Trophoblast cell (in vitro differentiated cells and primary cell): Measurements from ENCODE around the gene INPPL1.
"Not testable (repeated sequence)": the region's sequence is repeated elsewhere in the genome, so short reads cannot be mapped to it uniquely, and the experiment has no call there.

Experiments
- DNase-seq, 2 donors: peaks; one replicate each; pipeline ENCODE4 v3.0.0-alpha.2; 2016
- H2AFZ ChIP-seq: 2 replicates; pipeline ENCODE4 v1.6.1; 2013; ENCODE audit warnings: low read length, moderate library complexity, mild to moderate bottlenecking; ENCODE audit not compliant: insufficient read depth, poor library complexity
- H2AK5ac ChIP-seq: 2 replicates; pipeline ENCODE4 v1.6.1; 2013; ENCODE audit warnings: mild to moderate bottlenecking, low read length
- H2BK120ac ChIP-seq: 2 replicates; pipeline ENCODE4 v1.6.1; 2013; ENCODE audit warnings: low read length, mild to moderate bottlenecking, moderate library complexity; ENCODE audit not compliant: insufficient read depth, poor library complexity
- H2BK12ac ChIP-seq: 2 replicates; pipeline ENCODE4 v1.6.1; 2013; ENCODE audit warnings: mild to moderate bottlenecking, low read length, moderate library complexity
- H2BK5ac ChIP-seq: 2 replicates; pipeline ENCODE4 v1.6.1; 2013; ENCODE audit warnings: low read length, low read depth, moderate library complexity, mild to moderate bottlenecking; ENCODE audit not compliant: poor library complexity
- H3K14ac ChIP-seq: 2 replicates; pipeline ENCODE4 v1.6.1; 2013; ENCODE audit warnings: mild to moderate bottlenecking, low read length
- H3K18ac ChIP-seq: 2 replicates; pipeline ENCODE4 v1.6.1; 2013; ENCODE audit warnings: mild to moderate bottlenecking, low read length
- H3K23ac ChIP-seq: 2 replicates; pipeline ENCODE4 v1.6.1; 2013; ENCODE audit warnings: low read length
- H3K27ac ChIP-seq: 2 replicates; pipeline ENCODE4 v1.5.1; 2013; ENCODE audit warnings: low read depth, mild to moderate bottlenecking, inconsistent platforms, low read length, moderate library complexity
- H3K27me3 ChIP-seq: 2 replicates; pipeline ENCODE4 v1.6.1; 2013; ENCODE audit warnings: inconsistent platforms, mild to moderate bottlenecking, low read length, moderate library complexity; ENCODE audit not compliant: insufficient read depth
- H3K36me3 ChIP-seq, 2 experiments: 1 replicate in 1 of 2; 2 replicates in 1 of 2; pipeline ENCODE4 v1.6.1; 2013; ENCODE audit warnings: low read length in 2 of 2, mild to moderate bottlenecking in 2 of 2, moderate library complexity in 1 of 2; ENCODE audit not compliant: insufficient read depth in 2 of 2, control insufficient read depth in 1 of 2
- H3K4ac ChIP-seq: 2 replicates; pipeline ENCODE4 v1.6.1; 2013; ENCODE audit warnings: low read depth, mild to moderate bottlenecking, low read length, moderate library complexity
- H3K4me1 ChIP-seq, 2 experiments: 1 replicate in 1 of 2; 2 replicates in 1 of 2; pipeline ENCODE4 v1.6.1; 2013; ENCODE audit warnings: low read length in 2 of 2, mild to moderate bottlenecking in 2 of 2, moderate library complexity in 1 of 2; ENCODE audit not compliant: insufficient read depth in 2 of 2, control insufficient read depth in 1 of 2
- H3K4me2 ChIP-seq: 2 replicates; pipeline ENCODE4 v1.6.1; 2013; ENCODE audit warnings: inconsistent platforms, mild to moderate bottlenecking, low read length, moderate library complexity
- H3K4me3 ChIP-seq: 2 replicates; pipeline ENCODE4 v1.5.1; 2013; ENCODE audit warnings: mild to moderate bottlenecking, low read depth, low read length, inconsistent platforms
- H3K79me1 ChIP-seq: one replicate; pipeline ENCODE4 v1.6.1; 2013; ENCODE audit warnings: low read length
- H3K79me2 ChIP-seq: 2 replicates; pipeline ENCODE4 v1.6.1; 2013; ENCODE audit warnings: low read length, mild to moderate bottlenecking; ENCODE audit not compliant: control insufficient read depth, insufficient read depth, poor library complexity
- H3K9ac ChIP-seq: 2 replicates; pipeline ENCODE4 v1.6.1; 2013; ENCODE audit warnings: mild to moderate bottlenecking, low read length
- H3K9me3 ChIP-seq: 2 replicates; pipeline ENCODE4 v1.6.1; 2013; ENCODE audit warnings: low read depth, mild to moderate bottlenecking, control low read depth, inconsistent platforms, low read length; ENCODE audit not compliant: insufficient read depth
- H4K12ac ChIP-seq: 2 replicates; pipeline ENCODE4 v1.6.1; 2013; ENCODE audit warnings: low read depth, mild to moderate bottlenecking, low read length, moderate library complexity
- H4K8ac ChIP-seq: 2 replicates; pipeline ENCODE4 v1.6.1; 2013; ENCODE audit warnings: low read depth, mild to moderate bottlenecking, low read length, moderate library complexity
- H4K91ac ChIP-seq: one replicate; pipeline ENCODE4 v1.6.1; 2013; ENCODE audit warnings: low read depth, mild to moderate bottlenecking, low read length, moderate library complexity
- WGBS: extraction: QIAGEN DNeasy Blood & Tissue Kit; methylation state at CpG from one replicate; pipeline ENCODE4 v1.1.7; 2013; ENCODE audit warnings: missing lambda C conversion rate; ENCODE audit not compliant: insufficient read length, insufficient coverage; ENCODE audit errors: extremely low coverage; 5-methylcytosine and 5-hydroxymethylcytosine counted together

Gene INPPL1

GRCh38 chr11:72263361-72263760, 38.8 kb downstream of the INPPL1 start:
- no peak overlapping the region for H3K27ac ChIP-seq
- no peak overlapping the region for H4K12ac ChIP-seq
- no peak overlapping the region for H4K8ac ChIP-seq
- no peak overlapping the region for H3K4ac ChIP-seq
- H4K91ac ChIP-seq, result no peak overlapping the region
- no peak overlapping the region for H2BK5ac ChIP-seq
- H3K14ac ChIP-seq, result no peak overlapping the region
- H3K36me3 ChIP-seq, result no peaks in the 10 kb centered on the region
- DNase-seq, result no peak
- no peaks in the 10 kb centered on the region for H3K79me1 ChIP-seq
- no peak overlapping the region for H2BK120ac ChIP-seq
- H3K4me2 ChIP-seq, result no peak overlapping the region
- H2AFZ ChIP-seq, result no peak overlapping the region
- H3K23ac ChIP-seq, result no peak overlapping the region
- no peak overlapping the region for H3K18ac ChIP-seq
- no peak overlapping the region for H2AK5ac ChIP-seq
- no peak overlapping the region for H3K4me3 ChIP-seq
- no peak overlapping the region for H3K9ac ChIP-seq
- no peaks in the 10 kb centered on the region for H3K79me2 ChIP-seq
- H3K27me3 ChIP-seq, result no peaks in the 10 kb centered on the region
- H2BK12ac ChIP-seq, result no peak overlapping the region
- WGBS, result no CpG with 5 or more reads among the region's 4 CpGs
- H3K9me3 ChIP-seq, result no peaks in the 10 kb centered on the region
- no peaks in the 10 kb centered on the region for H3K4me1 ChIP-seq

DNA sequence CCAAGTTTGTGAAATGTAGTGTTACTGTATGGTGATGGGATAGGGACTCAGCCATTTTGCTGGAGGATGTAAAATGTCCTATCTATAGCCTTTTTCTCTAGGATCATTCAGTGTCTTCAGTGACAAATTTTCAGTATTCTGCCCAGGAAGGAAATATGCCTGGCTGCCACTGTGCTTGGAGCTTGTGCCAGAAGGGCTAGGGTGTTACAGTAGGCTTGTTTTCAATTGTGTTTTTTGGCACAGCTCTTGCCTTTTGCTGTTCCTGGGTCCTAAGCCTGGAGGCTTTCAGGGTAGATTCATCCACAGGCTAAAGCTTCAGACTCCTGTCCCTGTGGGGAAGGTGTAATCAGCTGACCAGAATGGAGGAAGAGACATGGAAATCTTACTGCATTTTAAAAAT, 41.4 kb downstream of the INPPL1 start:
- no peak overlapping the region for H3K23ac ChIP-seq
- no peak overlapping the region for H3K4ac ChIP-seq
- no peak overlapping the region for H2BK5ac ChIP-seq
- H2BK12ac ChIP-seq, result no peak overlapping the region
- no peaks in the 10 kb centered on the region for H3K9me3 ChIP-seq
- H3K79me2 ChIP-seq, result no peaks in the 10 kb centered on the region
- H2BK120ac ChIP-seq, result no peak overlapping the region
- H3K4me1 ChIP-seq, result no peaks in the 10 kb centered on the region
- H4K12ac ChIP-seq, result no peak overlapping the region
- no peak overlapping the region for H3K14ac ChIP-seq
- no peaks in the 10 kb centered on the region for H3K79me1 ChIP-seq
- no peak overlapping the region for H3K27ac ChIP-seq
- H3K9ac ChIP-seq, result no peak overlapping the region
- H3K36me3 ChIP-seq, result no peaks in the 10 kb centered on the region
- no peak overlapping the region for H2AFZ ChIP-seq
- no peak overlapping the region for H2AK5ac ChIP-seq
- H3K27me3 ChIP-seq, result no peaks in the 10 kb centered on the region
- DNase-seq, result no peak
- H4K8ac ChIP-seq, result no peak overlapping the region
- H3K4me3 ChIP-seq, result no peak overlapping the region
- no peak overlapping the region for H3K4me2 ChIP-seq
- H4K91ac ChIP-seq, result no peak overlapping the region
- H3K18ac ChIP-seq, result no peak overlapping the region

GRCh38 chr11:72266960-72267359, 42.4 kb downstream of the INPPL1 start:
- H3K4me3 ChIP-seq, H3K4me2 ChIP-seq, H3K36me3 ChIP-seq, H3K79me2 ChIP-seq, H3K4ac ChIP-seq, H3K27ac ChIP-seq, DNase-seq, H3K27me3 ChIP-seq, H2AK5ac ChIP-seq, H3K9ac ChIP-seq, H3K18ac ChIP-seq, H3K9me3 ChIP-seq, H4K8ac ChIP-seq, H4K12ac ChIP-seq, H4K91ac ChIP-seq, H3K4me1 ChIP-seq, H2BK12ac ChIP-seq, H2AFZ ChIP-seq, H3K23ac ChIP-seq, H2BK5ac ChIP-seq, H3K79me1 ChIP-seq, H3K14ac ChIP-seq, H2BK120ac ChIP-seq: not testable (repeated sequence)
- no CpG with 5 or more reads among the region's 5 CpGs for WGBS

- no peak overlapping the region for H2BK12ac ChIP-seq
- H3K4me3 ChIP-seq, result no peak overlapping the region
- H4K12ac ChIP-seq, result no peak overlapping the region
- no peak overlapping the region for H2AFZ ChIP-seq
- no peaks in the 10 kb centered on the region for H3K36me3 ChIP-seq
- no peak overlapping the region for H3K4ac ChIP-seq
- no CpG with 5 or more reads among the region's 2 CpGs for WGBS
- H3K4me1 ChIP-seq, result no peaks in the 10 kb centered on the region
- no peak overlapping the region for H2AK5ac ChIP-seq
- no peak overlapping the region for H4K8ac ChIP-seq
- H3K9ac ChIP-seq, result no peak overlapping the region
- H3K79me2 ChIP-seq, result no peaks in the 10 kb centered on the region
- H3K27me3 ChIP-seq, result no peaks in the 10 kb centered on the region
- no peak overlapping the region for H3K23ac ChIP-seq
- H3K27ac ChIP-seq, result no peak overlapping the region
- H3K18ac ChIP-seq, result no peak overlapping the region
- H3K4me2 ChIP-seq, result no peak overlapping the region
- no peaks in the 10 kb centered on the region for H3K9me3 ChIP-seq
- H4K91ac ChIP-seq, result no peak overlapping the region
- H2BK5ac ChIP-seq, result no peak overlapping the region
- no peak overlapping the region for H3K14ac ChIP-seq
- no peak overlapping the region for H2BK120ac ChIP-seq
- no peak for DNase-seq
- no peaks in the 10 kb centered on the region for H3K79me1 ChIP-seq
Observed at GRCh38 chr11:72267956-72268617, 43.5 kb downstream of the INPPL1 start.
